A549 (cell line): ENCODE measurements around the gene PTPRG. TPM values are rescaled to one million over a fixed set of nuclear protein-coding genes. Genes with fewer than 3 reads are reported as not detected.

Source experiments
- ATAC-seq, 2 experiments: fragments of 200-7000 bp in 1 of 2; fragments of >200 bp in 1 of 2; cut with Nextera tagmentation in 1 of 2; cut with Tn5 transposase in 1 of 2; 3 replicates each; pipeline versions ENCODE4 v1.8.0 to v1.9.1; 2018 to 2020; ENCODE audit warnings: mild to moderate bottlenecking in 1 of 2, moderate library complexity in 1 of 2
- CTCF ChIA-PET: fragments of 300-600 bp; sonication (Branson Sonifier 250); formaldehyde crosslinking; extraction: SDS; loops from one replicate; lab custom pipeline; 2021; ENCODE audit warnings: antibody characterized with exemption, inconsistent platforms; lab: Yijun Ruan, JAX
- POLR2A ChIA-PET: fragments of 350-600 bp; formaldehyde crosslinking; extraction: SDS; loops from one replicate; lab custom pipeline; 2021; ENCODE audit warnings: antibody characterized with exemption, inconsistent platforms; lab: Yijun Ruan, JAX
- DNase-seq, 2 experiments: peaks; one replicate each; pipeline versions ENCODE4 v3.0.0 to v3.0.0-alpha.2; 2011 to 2016; ENCODE audit warnings: low read depth in 1 of 2, low spot score in 1 of 2
- FAIRE-seq: peaks from 2 replicates; lab custom pipeline; 2011; peaks lifted over from hg19 to GRCh38; lab: Jason Lieb, UNC
- H3K27ac ChIP-seq, 2 experiments: fragments of >200 bp; sonication (Bioruptor Twin); formaldehyde crosslinking; 3 replicates each; pipeline ENCODE4 v1.5.1; 2016 to 2017
- H3K4me1 ChIP-seq: fragments of >200 bp; sonication (Bioruptor Twin); formaldehyde crosslinking; 3 replicates; pipeline ENCODE4 v1.6.1; 2016
- H3K4me2 ChIP-seq: fragments of >200 bp; sonication (Bioruptor Twin); formaldehyde crosslinking; 3 replicates; pipeline ENCODE4 v1.6.1; 2016
- H3K4me3 ChIP-seq: fragments of >200 bp; sonication (Bioruptor Twin); formaldehyde crosslinking; 3 replicates; pipeline ENCODE4 v1.5.1; 2016
- H3K9me3 ChIP-seq: fragments of >200 bp; sonication (Bioruptor Twin); formaldehyde crosslinking; 3 replicates; pipeline ENCODE4 v1.6.1; 2016
- BHLHE40 ChIP-seq: IDR thresholded peaks from 2 replicates; pipeline ENCODE4 v1.6.1; 2012; ENCODE audit warnings: low read depth, low read length, inconsistent platforms
- CTCF ChIP-seq: fragments of >200 bp; sonication (Bioruptor Twin); formaldehyde crosslinking; IDR thresholded peaks from 3 replicates; pipeline ENCODE4 v1.5.1; 2016
- EHF ChIP-seq: fragments of 250-450 bp; sonication (Bioruptor Pico); IDR thresholded peaks from 2 replicates; pipeline ENCODE4 v1.5.0; 2020; ENCODE audit warnings: mild to moderate bottlenecking
- EHMT2 ChIP-seq: fragments of 200-600 bp; sonication (generic); IDR thresholded peaks from 2 replicates; pipeline ENCODE4 v1.6.1; 2016; ENCODE audit warnings: antibody characterized with exemption, low read depth, mild to moderate bottlenecking, moderate library complexity
- ELK1 ChIP-seq: fragments of 150-350 bp; IDR thresholded peaks from 2 replicates; pipeline ENCODE4 v1.6.1; 2014; ENCODE audit warnings: low read depth, mild to moderate bottlenecking, low read length
- EP300 ChIP-seq, 2 experiments: fragments of >200 bp; sonication (Bioruptor Twin); formaldehyde crosslinking; IDR thresholded peaks; 2 replicates in 1 of 2; 3 replicates in 1 of 2; pipeline ENCODE4 v1.6.1; 2016 to 2017
- FOSL2 ChIP-seq, 2 experiments: fragments of 450-650 bp in 1 of 2; fragments of >200 bp in 1 of 2; sonication (Bioruptor Twin) in 1 of 2; formaldehyde crosslinking; IDR thresholded peaks; 2 replicates each; pipeline versions ENCODE4 v1.5.0 to v1.6.1; 2016 to 2020; ENCODE audit warnings: mild to moderate bottlenecking in 1 of 2, moderate library complexity in 1 of 2
- FOXS1 ChIP-seq: fragments of 250-450 bp; sonication (Bioruptor Pico); IDR thresholded peaks from 2 replicates; pipeline ENCODE4 v1.5.0; 2020; ENCODE audit warnings: mild to moderate bottlenecking, moderate library complexity
- HDAC2 ChIP-seq: fragments of 200-600 bp; sonication (generic); IDR thresholded peaks from 2 replicates; pipeline ENCODE4 v1.6.1; 2016
- HES2 ChIP-seq: fragments of >200 bp; sonication (Bioruptor Twin); formaldehyde crosslinking; IDR thresholded peaks from 2 replicates; pipeline ENCODE4 v1.6.1; 2016
- HMGXB4 ChIP-seq: fragments of 250-450 bp; sonication (Bioruptor Pico); IDR thresholded peaks from 2 replicates; pipeline ENCODE4 v1.5.0; 2021; ENCODE audit warnings: mild to moderate bottlenecking, moderate library complexity, borderline replicate concordance
- HOXA7 ChIP-seq: fragments of 250-450 bp; sonication (Bioruptor Pico); IDR thresholded peaks from 2 replicates; pipeline ENCODE4 v1.5.0; 2020; ENCODE audit warnings: mild to moderate bottlenecking, moderate library complexity
- HOXB5 ChIP-seq: fragments of 250-450 bp; sonication (Bioruptor Pico); IDR thresholded peaks from 2 replicates; pipeline ENCODE4 v1.5.0; 2020; ENCODE audit warnings: mild to moderate bottlenecking, moderate library complexity
- JUNB ChIP-seq: fragments of >200 bp; sonication (Bioruptor Twin); formaldehyde crosslinking; IDR thresholded peaks from 2 replicates; pipeline ENCODE4 v1.6.1; 2016
- MAFK ChIP-seq: fragments of 450-650 bp; IDR thresholded peaks from 2 replicates; pipeline ENCODE4 v1.6.1; 2014; ENCODE audit not compliant: partially characterized antibody
- MAX ChIP-seq: IDR thresholded peaks from 2 replicates; pipeline ENCODE4 v1.6.1; 2012
- NR3C1 ChIP-seq: fragments of >200 bp; sonication (Bioruptor Twin); formaldehyde crosslinking; IDR thresholded peaks from 3 replicates; pipeline ENCODE4 v1.6.1; 2017
- PBX3 ChIP-seq: IDR thresholded peaks from 2 replicates; pipeline ENCODE4 v1.6.1; 2012
- POLR2A ChIP-seq: IDR thresholded peaks from 2 replicates; pipeline ENCODE4 v1.6.1; 2012; ENCODE audit warnings: mild to moderate bottlenecking, low read length
- RAD21 ChIP-seq, 2 experiments: fragments of >200 bp in 1 of 2; sonication (Bioruptor Twin) in 1 of 2; formaldehyde crosslinking in 1 of 2; IDR thresholded peaks in 1 of 2; conservative IDR thresholded peaks in 1 of 2; 2 replicates in 1 of 2; 3 replicates in 1 of 2; pipeline ENCODE4 v1.6.1; 2012 to 2018; ENCODE audit warnings: inconsistent platforms in 1 of 2
- RCOR1 ChIP-seq: fragments of 150-350 bp; IDR thresholded peaks from 2 replicates; pipeline ENCODE4 v1.6.1; 2014; ENCODE audit warnings: antibody characterized with exemption, low read length, low read depth
- TFCP2L1 ChIP-seq: fragments of 250-450 bp; sonication (Bioruptor Pico); IDR thresholded peaks from 2 replicates; pipeline ENCODE4 v1.5.0; 2021; ENCODE audit warnings: mild to moderate bottlenecking
- USF2 ChIP-seq: fragments of 450-650 bp; IDR thresholded peaks from 2 replicates; pipeline ENCODE4 v1.6.1; 2014; ENCODE audit warnings: antibody characterized with exemption
- ZC3H11A ChIP-seq: fragments of 450-650 bp; IDR thresholded peaks from 2 replicates; pipeline ENCODE4 v1.6.1; 2014; ENCODE audit warnings: antibody characterized with exemption, mild to moderate bottlenecking
- ZNF302 ChIP-seq: fragments of 250-450 bp; sonication (Bioruptor Pico); IDR thresholded peaks from 2 replicates; pipeline ENCODE4 v1.9.0; 2021; ENCODE audit warnings: inconsistent platforms, mild to moderate bottlenecking, moderate library complexity
- WGBS: methylation state at CpG from one replicate; pipeline ENCODE4 v1.1.6; 2017; ENCODE audit errors: missing lambda C conversion rate; 5-methylcytosine and 5-hydroxymethylcytosine counted together
- polyA plus RNA-seq, 4 experiments: library from polyadenylated mRNA; depleted of rRNA in 3 of 4; stranded (reverse); fragments of >200 nt; fragmentation: RNase III in 1 of 4; extraction: RNeasy Plus Mini Kit Qiagen cat#74134 plus additional on column Dnase treatment in 1 of 4; gene quantifications; 2 replicates in 3 of 4; 3 replicates in 1 of 4; pipeline ENCODE4 v1.2.3, GENCODE V29; 2011 to 2017

Gene PTPRG
- polyA plus RNA-seq, 2 of the 4 experiments (the other 2 are of a cell fraction): 4.5 to 4.8 TPM

- no peaks in the 10 kb centered on the region for H3K9me3 ChIP-seq
- no peak for TF ChIP-seq EP300 (IDR thresholded peaks at IDR 0.05)
- TF ChIP-seq PBX3: no peak
- no peak for TF ChIP-seq HOXB5 (CRISPR knock-in tag)
- TF ChIP-seq FOSL2 (IDR thresholded peaks at IDR 0.05): no peak
- TF ChIP-seq FOSL2 (CRISPR knock-in tag; IDR thresholded peaks at IDR 0.05): no peak
- TF ChIP-seq MAFK: no peak
- TF ChIP-seq HMGXB4: no peak
- TF ChIP-seq USF2: no peak
- no peak for TF ChIP-seq TFCP2L1 (CRISPR knock-in tag)
- TF ChIP-seq EHF (CRISPR knock-in tag): no peak
- no peak for TF ChIP-seq ZNF302
- TF ChIP-seq ZC3H11A: no peak
- TF ChIP-seq RAD21 (conservative IDR thresholded peaks at IDR 0.05 in 1 of 2, IDR thresholded peaks at IDR 0.05 in 1 of 2): no peak
- TF ChIP-seq HOXA7 (CRISPR knock-in tag): no peak
- no peak for TF ChIP-seq CTCF
- no peak for TF ChIP-seq NR3C1
- TF ChIP-seq HDAC2: no peak
- TF ChIP-seq, all 56 proteins: peak for 0
- ATAC-seq (no peak), DNase-seq (no peak), FAIRE-seq (no peak)
- ChIA-PET CTCF (interaction anchor here (0.7 kb wide), 1 partner anchor 242 kb away, joined by 6 read pairs; no protein-coding TSS in a partner anchor), POLR2A (no interaction called here)
- Histone ChIP-seq H3K27ac (no peak overlapping the region), H3K4me2 (no peak overlapping the region), H3K4me3 (no peak overlapping the region), H3K4me1 (no peaks in the 10 kb centered on the region)
- 40% methylated on average over 5 of the region's 5 CpGs for WGBS
Observed at GRCh38 chr3:61826161-61826560, 264.8 kb downstream of the PTPRG start.

GRCh38 chr3:61828184-61828874 lies 267.0 kb downstream of the PTPRG start:
- H3K9me3 ChIP-seq: no peaks in the 10 kb centered on the region
- no peak overlapping the region for H3K4me2 ChIP-seq
- TF ChIP-seq JUNB: no peak
- no peak for TF ChIP-seq MAFK
- TF ChIP-seq HES2: no peak
- TF ChIP-seq BHLHE40: no peak
- TF ChIP-seq ZC3H11A: no peak
- no peak for TF ChIP-seq EHMT2
- TF ChIP-seq RCOR1: no peak
- TF ChIP-seq USF2: no peak
- TF ChIP-seq POLR2A: no peak
- no peak for TF ChIP-seq HOXA7 (CRISPR knock-in tag)
- TF ChIP-seq ELK1: no peak
- TF ChIP-seq FOXS1 (CRISPR knock-in tag): no peak
- TF ChIP-seq RAD21 (conservative IDR thresholded peaks at IDR 0.05 in 1 of 2, IDR thresholded peaks at IDR 0.05 in 1 of 2): no peak
- TF ChIP-seq NR3C1: no peak
- no peak for TF ChIP-seq MAX
- H3K4me1 ChIP-seq: no peaks in the 10 kb centered on the region
- no peak overlapping the region for H3K27ac ChIP-seq
- 67% methylated on average over 7 of the region's 7 CpGs for WGBS
- POLR2A ChIA-PET: no interaction called here
- DNase-seq (no peak), ATAC-seq (no peak), FAIRE-seq (no peak)
- H3K4me3 ChIP-seq: no peak overlapping the region
- CTCF ChIA-PET: no interaction called here
